Activated T-cell treated with anti-CD3 and anti-CD28 coated beads, Interleukin-2, amount 50 U/mL, for 72 hours (primary cell): ENCODE measurements around the gene TIPARP. TPM values are rescaled to one million over a fixed set of nuclear protein-coding genes. Genes with fewer than 3 reads are reported as not detected.

Source experiments
- ATAC-seq, 2 donors: fragments of 150-1000 bp; cut with Tn5 transposase; replicated peaks in 1 of 2; 2 replicates each; pipeline ENCODE4 v1.10.0; 2021; ENCODE audit warnings: moderate library complexity in 2 of 2, mild to moderate bottlenecking in 1 of 2
- DNase-seq, 2 donors: peaks; one replicate each; pipeline ENCODE4 v3.0.0; 2021 to 2022; ENCODE audit warnings: mixed read lengths in 1 of 2
- H3K27ac Mint-ChIP-seq: one replicate; pipeline ENCODE4 v1.8.0; 2022; ENCODE audit warnings: mild to moderate bottlenecking, moderate library complexity, mixed read lengths
- H3K27me3 Mint-ChIP-seq: one replicate; pipeline ENCODE4 v1.8.0; 2022; ENCODE audit warnings: low read depth, mixed read lengths
- H3K36me3 Mint-ChIP-seq, 2 donors: one replicate each; pipeline ENCODE4 v1.8.0; 2022; ENCODE audit warnings: mixed read lengths in 2 of 2, mild to moderate bottlenecking in 1 of 2; ENCODE audit not compliant: insufficient read depth in 2 of 2
- H3K4me1 Mint-ChIP-seq: one replicate; pipeline ENCODE4 v1.8.0; 2022; ENCODE audit warnings: low read depth, mixed read lengths
- H3K4me3 Mint-ChIP-seq, 2 donors: one replicate each; pipeline ENCODE4 v1.8.0; 2022; ENCODE audit warnings: mild to moderate bottlenecking in 2 of 2, mixed read lengths in 2 of 2, moderate library complexity in 2 of 2
- H3K9me3 Mint-ChIP-seq, 2 donors: one replicate each; pipeline ENCODE4 v1.8.0; 2022; ENCODE audit warnings: mixed read lengths in 2 of 2
- total RNA-seq, 2 donors: library from RNA; stranded (reverse); gene quantifications; one replicate each; pipeline ENCODE4 v1.2.3, GENCODE V29; 2022

Gene TIPARP
- total RNA-seq, 2 donors from 2014 or later, result 21.3 to 21.6 TPM

GRCh38 chr3:156657440-156657839, 16.9 kb upstream of the TIPARP start:
- no peaks in the 10 kb centered on the region for H3K36me3 Mint-ChIP-seq

GRCh38 chr3:156657862-156658731, 16.3 kb upstream of the TIPARP start:
- DNase-seq (no peak), ATAC-seq (no peak)
- peaks cover 0 to 2% of the 10 kb centered on the region in 2 donors for H3K9me3 Mint-ChIP-seq
- no peak overlapping the region for H3K27ac Mint-ChIP-seq
- H3K36me3 Mint-ChIP-seq, result no peaks in the 10 kb centered on the region
- no peak overlapping the region for H3K4me3 Mint-ChIP-seq
- H3K4me1 Mint-ChIP-seq, result peaks cover 5% of the 10 kb centered on the region
- peaks cover 16% of the 10 kb centered on the region for H3K27me3 Mint-ChIP-seq

More at GRCh38 chr3:156657440-156657839, 16.9 kb upstream of the TIPARP start:
- peaks cover 16% of the 10 kb centered on the region for H3K27me3 Mint-ChIP-seq
- no peak for DNase-seq
- no peak for ATAC-seq
- H3K4me3 Mint-ChIP-seq, result no peak overlapping the region
- H3K9me3 Mint-ChIP-seq, result peaks cover 0 to 2% of the 10 kb centered on the region in 2 donors
- H3K4me1 Mint-ChIP-seq, result peaks cover 5% of the 10 kb centered on the region
- H3K27ac Mint-ChIP-seq, result no peak overlapping the region

- Mint-ChIP-seq H3K27me3 (peaks cover 16% of the 10 kb centered on the region), H3K4me3 (no peak overlapping the region), H3K4me1 (peaks cover 5% of the 10 kb centered on the region), H3K9me3 (peaks cover 0 to 2% of the 10 kb centered on the region in 2 donors), H3K27ac (no peak overlapping the region), H3K36me3 (no peaks in the 10 kb centered on the region)
- no peak for DNase-seq
- no peak for ATAC-seq
Observed at GRCh38 chr3:156658732-156659090, 15.7 kb upstream of the TIPARP start.

- Mint-ChIP-seq H3K27ac (peak overlapping the region; percentile 38), H3K27me3 (peaks cover 16% of the 10 kb centered on the region), H3K4me1 (peaks cover 6% of the 10 kb centered on the region), H3K9me3 (peaks cover 0 to 2% of the 10 kb centered on the region in 2 donors), H3K4me3 (no peak overlapping the region), H3K36me3 (no peaks in the 10 kb centered on the region)
- DNase-seq (no peak), ATAC-seq (no peak)
Observed at GRCh38 chr3:156659260-156659659, 15.1 kb upstream of the TIPARP start.

- Mint-ChIP-seq H3K4me1 (peaks cover 24% of the 10 kb centered on the region), H3K9me3 (peaks cover 0 to 2% of the 10 kb centered on the region in 2 donors), H3K4me3 (no peak overlapping the region), H3K27me3 (peaks cover 9% of the 10 kb centered on the region), H3K36me3 (no peaks in the 10 kb centered on the region), H3K27ac (no peak overlapping the region)
- DNase-seq, result no peak
- no peak for ATAC-seq
Observed at GRCh38 chr3:156661155-156661554, 13.2 kb upstream of the TIPARP start.

GRCh38 chr3:156664011-156664830, 10.2 kb upstream of the TIPARP start:
- H3K4me3 Mint-ChIP-seq, result peak overlapping the region; percentile 10 to 60
- H3K27me3 Mint-ChIP-seq, result peaks cover 6% of the 10 kb centered on the region
- DNase-seq (no peak), ATAC-seq (no peak)
- H3K9me3 Mint-ChIP-seq, result peaks cover 0 to 1% of the 10 kb centered on the region in 2 donors
- H3K4me1 Mint-ChIP-seq, result peaks cover 38% of the 10 kb centered on the region
- peak overlapping the region; percentile 71 for H3K27ac Mint-ChIP-seq
- no peaks in the 10 kb centered on the region for H3K36me3 Mint-ChIP-seq

- H3K36me3 Mint-ChIP-seq, result no peaks in the 10 kb centered on the region
- peak overlapping the region; percentile 71 for H3K27ac Mint-ChIP-seq
- no peaks in the 10 kb centered on the region for H3K9me3 Mint-ChIP-seq
- H3K4me3 Mint-ChIP-seq, result peak overlapping the region; percentile 2 to 60
- DNase-seq (no peak), ATAC-seq (no peak)
- H3K4me1 Mint-ChIP-seq, result peaks cover 38% of the 10 kb centered on the region
- H3K27me3 Mint-ChIP-seq, result no peaks in the 10 kb centered on the region
Observed at GRCh38 chr3:156664831-156665178, 9.6 kb upstream of the TIPARP start.

- Mint-ChIP-seq H3K27ac (no peak overlapping the region), H3K4me1 (peaks cover 38% of the 10 kb centered on the region), H3K27me3 (no peaks in the 10 kb centered on the region), H3K4me3 (peak overlapping the region; percentile 2 to 60), H3K36me3 (no peaks in the 10 kb centered on the region), H3K9me3 (no peaks in the 10 kb centered on the region)
- DNase-seq (no peak), ATAC-seq (peak in 1 of 2 donors; percentile 29)
Observed at GRCh38 chr3:156665291-156665690, 9.1 kb upstream of the TIPARP start.

GRCh38 chr3:156666073-156666472, 8.3 kb upstream of the TIPARP start:
- DNase-seq (no peak), ATAC-seq (no peak)
- Mint-ChIP-seq H3K4me1 (peaks cover 37% of the 10 kb centered on the region), H3K36me3 (no peaks in the 10 kb centered on the region), H3K27me3 (no peaks in the 10 kb centered on the region), H3K27ac (no peak overlapping the region), H3K4me3 (no peak overlapping the region), H3K9me3 (no peaks in the 10 kb centered on the region)

GRCh38 chr3:156668073-156668763, 6.2 kb upstream of the TIPARP start:
- Mint-ChIP-seq H3K4me3 (peak overlapping the region in 1 of 2 donors; percentile 35), H3K27me3 (peaks cover 9% of the 10 kb centered on the region), H3K36me3 (no peaks in the 10 kb centered on the region), H3K4me1 (peaks cover 37% of the 10 kb centered on the region), H3K9me3 (no peaks in the 10 kb centered on the region), H3K27ac (no peak overlapping the region)
- ATAC-seq (peak; percentile 61 to 78), DNase-seq (no peak)

GRCh38 chr3:156670077-156670476, 4.3 kb upstream of the TIPARP start:
- Mint-ChIP-seq H3K27me3 (peaks cover 9% of the 10 kb centered on the region), H3K36me3 (no peaks in the 10 kb centered on the region), H3K4me1 (peaks cover 35% of the 10 kb centered on the region), H3K9me3 (no peaks in the 10 kb centered on the region), H3K4me3 (no peak overlapping the region), H3K27ac (no peak overlapping the region)
- DNase-seq (no peak), ATAC-seq (no peak)

- Mint-ChIP-seq H3K9me3 (no peaks in the 10 kb centered on the region), H3K36me3 (no peaks in the 10 kb centered on the region), H3K27ac (no peak overlapping the region), H3K27me3 (peaks cover 9% of the 10 kb centered on the region), H3K4me1 (peaks cover 29% of the 10 kb centered on the region), H3K4me3 (no peak overlapping the region)
- DNase-seq, result no peak
- ATAC-seq, result no peak
Observed at GRCh38 chr3:156670652-156671051, 3.7 kb upstream of the TIPARP start.

- H3K4me1 Mint-ChIP-seq, result peaks cover 43% of the 10 kb centered on the region
- DNase-seq, result no peak
- ATAC-seq, result no peak
- H3K27ac Mint-ChIP-seq, result peak overlapping the region; percentile 92
- peaks cover 13 to 25% of the 10 kb centered on the region in 2 donors for H3K36me3 Mint-ChIP-seq
- peaks cover 9% of the 10 kb centered on the region for H3K27me3 Mint-ChIP-seq
- H3K9me3 Mint-ChIP-seq, result no peaks in the 10 kb centered on the region
- H3K4me3 Mint-ChIP-seq, result peak overlapping the region; percentile 95 to 98
Observed at GRCh38 chr3:156673732-156674045, 701 bp upstream of the TIPARP start.
